CD14-positive monocyte (primary cell): ENCODE results near the gene CCDC73. TPM values are rescaled to one million over a fixed set of nuclear protein-coding genes. Genes with fewer than 3 reads are reported as not detected.

Experiments
- DNase-seq, 3 donors: peaks; one replicate each; pipeline ENCODE4 v3.0.0-alpha.2; 2011 to 2022
- H2AFZ ChIP-seq: 2 replicates; pipeline ENCODE4 v1.6.0; 2012; ENCODE audit warnings: mild to moderate bottlenecking, low read depth, low read length, inconsistent platforms; ENCODE audit not compliant: insufficient read depth, poor library complexity, severe bottlenecking
- H3K27ac ChIP-seq, 2 donors: 1 replicate in 1 of 2; 2 replicates in 1 of 2; pipeline ENCODE4 v1.5.1; 2012 to 2013; ENCODE audit warnings: low read length in 2 of 2, control low read depth in 1 of 2, inconsistent platforms in 1 of 2, low read depth in 1 of 2, mild to moderate bottlenecking in 1 of 2
- H3K27me3 ChIP-seq, 2 donors: one replicate each; pipeline versions ENCODE4 v1.6.0 to v1.6.1; 2011 to 2013; ENCODE audit warnings: low read length in 2 of 2; ENCODE audit not compliant: control insufficient read depth in 2 of 2, insufficient read depth in 2 of 2
- H3K36me3 ChIP-seq, 2 donors: replicated peaks in 1 of 2; 1 replicate in 1 of 2; 2 replicates in 1 of 2; pipeline versions ENCODE4 v1.5.1 to v1.6.1; 2012 to 2013; ENCODE audit warnings: low read length in 2 of 2, control low read depth in 1 of 2, inconsistent platforms in 1 of 2, mild to moderate bottlenecking in 1 of 2; ENCODE audit not compliant: insufficient read depth in 2 of 2, control insufficient read depth in 1 of 2
- H3K4me1 ChIP-seq, 2 donors: 1 replicate in 1 of 2; 2 replicates in 1 of 2; pipeline versions ENCODE4 v1.5.1 to v1.6.1; 2012 to 2013; ENCODE audit warnings: low read length in 2 of 2, control low read depth in 1 of 2, inconsistent platforms in 1 of 2, mild to moderate bottlenecking in 1 of 2, moderate library complexity in 1 of 2; ENCODE audit not compliant: insufficient read depth in 2 of 2, control insufficient read depth in 1 of 2
- H3K4me2 ChIP-seq: replicated peaks from 2 replicates; pipeline ENCODE3; 2012; ENCODE audit warnings: low read length, moderate library complexity, mild to moderate bottlenecking; ENCODE audit not compliant: poor library complexity, severe bottlenecking; ENCODE audit errors: extremely low read depth
- H3K4me3 ChIP-seq, 3 experiments: fragments of 200-600 bp in 1 of 3; sonication (generic) in 1 of 3; replicated peaks in 1 of 3; 1 replicate in 2 of 3; 2 replicates in 1 of 3; pipeline ENCODE4 v1.5.1; 2011 to 2013; ENCODE audit warnings: low read length in 3 of 3, mild to moderate bottlenecking in 3 of 3, control low read depth in 2 of 3, low read depth in 2 of 3, inconsistent platforms in 1 of 3, moderate library complexity in 1 of 3
- H3K79me2 ChIP-seq: 2 replicates; pipeline ENCODE4 v1.6.0; 2012; ENCODE audit warnings: mild to moderate bottlenecking, control low read depth, inconsistent platforms, low read length, moderate library complexity; ENCODE audit not compliant: insufficient read depth
- H3K9ac ChIP-seq: 2 replicates; pipeline ENCODE4 v1.6.0; 2017; ENCODE audit warnings: low read length, mild to moderate bottlenecking; ENCODE audit not compliant: insufficient read depth, poor library complexity, severe bottlenecking
- H3K9me3 ChIP-seq, 2 donors: replicated peaks in 1 of 2; 1 replicate in 1 of 2; 2 replicates in 1 of 2; pipeline versions ENCODE4 v1.5.1 to v1.6.1; 2012 to 2013; ENCODE audit warnings: low read length in 2 of 2, control low read depth in 1 of 2; ENCODE audit not compliant: control insufficient read depth in 1 of 2, insufficient read depth in 1 of 2
- H4K20me1 ChIP-seq: 2 replicates; pipeline ENCODE4 v1.6.0; 2012; ENCODE audit warnings: mild to moderate bottlenecking, low read length, control low read depth, moderate library complexity; ENCODE audit not compliant: insufficient read depth
- H3K27ac Mint-ChIP-seq, 7 donors: one replicate each; pipeline ENCODE4 v1.8.0; 2020; ENCODE audit warnings: mild to moderate bottlenecking in 7 of 7, mixed read lengths in 7 of 7, moderate library complexity in 6 of 7, inconsistent platforms in 2 of 7
- H3K27me3 Mint-ChIP-seq, 3 donors: one replicate each; pipeline ENCODE4 v1.8.0; 2021 to 2022; ENCODE audit warnings: low read depth in 3 of 3, mild to moderate bottlenecking in 3 of 3, mixed read lengths in 3 of 3, moderate library complexity in 3 of 3, inconsistent platforms in 1 of 3
- H3K36me3 Mint-ChIP-seq, 2 donors: one replicate each; pipeline ENCODE4 v1.8.0; 2020; ENCODE audit warnings: mixed read lengths in 2 of 2, inconsistent platforms in 1 of 2, mild to moderate bottlenecking in 1 of 2
- H3K4me1 Mint-ChIP-seq: one replicate; pipeline ENCODE4 v1.8.0; 2020; ENCODE audit warnings: mild to moderate bottlenecking, mixed read lengths
- H3K4me3 Mint-ChIP-seq, 2 donors: one replicate each; pipeline ENCODE4 v1.8.0; 2020; ENCODE audit warnings: mild to moderate bottlenecking in 2 of 2, mixed read lengths in 2 of 2, moderate library complexity in 1 of 2
- H3K9me3 Mint-ChIP-seq, 7 donors: one replicate each; pipeline ENCODE4 v1.8.0; 2020 to 2022; ENCODE audit warnings: mixed read lengths in 7 of 7, mild to moderate bottlenecking in 6 of 7, moderate library complexity in 6 of 7, inconsistent platforms in 2 of 7
- CTCF ChIP-seq: fragments of 200-600 bp; IDR thresholded peaks from one replicate; pipeline ENCODE4 v1.8.0; 2022; ENCODE audit warnings: antibody characterized with exemption, mild to moderate bottlenecking
- WGBS: methylation state at CpG from one replicate; pipeline ENCODE4 v1.1.5; 2013; ENCODE audit warnings: missing lambda C conversion rate; ENCODE audit not compliant: insufficient coverage; 5-methylcytosine and 5-hydroxymethylcytosine counted together
- intact Hi-C, 2 donors: fragments of 100-400 bp; cut with micrococcal nuclease; formaldehyde crosslinking; loops; one replicate each; pipeline versions ENCODE4 v1.15.0 to v1.15.1; 2023
- polyA plus RNA-seq, 3 donors: library from polyadenylated mRNA; depleted of rRNA in 1 of 3; unstranded in 2 of 3; stranded (reverse) in 1 of 3; fragments of 300-500 nt in 2 of 3; fragments of >200 nt in 1 of 3; fragmentation: Illumina TruSeq in 2 of 3; gene quantifications; 1 replicate in 2 of 3; 2 replicates in 1 of 3; pipeline ENCODE4 v1.2.3, GENCODE V29; 2012 to 2021

Gene CCDC73
- polyA plus RNA-seq, 3 donors: 0.03 to 0.09 TPM; not detected in 1

GRCh38 chr11:32574421-32574820 lies 220.0 kb downstream of the CCDC73 start:
- Mint-ChIP-seq H3K9me3 (no peaks in the 10 kb centered on the region), H3K27me3 (peaks cover 0 to 10% (median 6%) of the 10 kb centered on the region in 3 donors), H3K4me1 (peaks cover 5% of the 10 kb centered on the region), H3K27ac (peak overlapping the region in 1 of 7 donors; percentile 15), H3K4me3 (no peak overlapping the region), H3K36me3 (no peaks in the 10 kb centered on the region)
- Histone ChIP-seq H3K27ac (no peak overlapping the region), H3K9ac (no peak overlapping the region), H3K4me1 (no peaks in the 10 kb centered on the region), H2AFZ (no peak overlapping the region), H3K4me3 (no peak overlapping the region), H3K36me3 (no peaks in the 10 kb centered on the region), H3K4me2 (no peak overlapping the region), H3K9me3 (no peaks in the 10 kb centered on the region), H3K79me2 (no peaks in the 10 kb centered on the region), H4K20me1 (no peaks in the 10 kb centered on the region), H3K27me3 (no peaks in the 10 kb centered on the region)
- 100% methylated on average over 2 of the region's 4 CpGs for WGBS
- no peak for TF ChIP-seq CTCF
- intact Hi-C loops: no loop called here
- no peak for DNase-seq

GRCh38 chr11:32573228-32573627 lies 221.2 kb downstream of the CCDC73 start:
- peak in 1 of 3 donors; percentile 7 for DNase-seq
- TF ChIP-seq CTCF: no peak
- H2AFZ ChIP-seq: no peak overlapping the region

More at GRCh38 chr11:32573228-32573627, 221.2 kb downstream of the CCDC73 start:
- no peaks in the 10 kb centered on the region for H3K79me2 ChIP-seq
- Mint-ChIP-seq H3K4me3 (no peak overlapping the region), H3K9me3 (no peaks in the 10 kb centered on the region), H3K4me1 (peaks cover 5% of the 10 kb centered on the region), H3K36me3 (no peaks in the 10 kb centered on the region), H3K27me3 (peaks cover 0 to 6% (median 6%) of the 10 kb centered on the region in 3 donors), H3K27ac (peak overlapping the region in 1 of 7 donors; percentile 7)
- H3K27me3 ChIP-seq: no peaks in the 10 kb centered on the region
- H3K9me3 ChIP-seq: no peaks in the 10 kb centered on the region
- H3K4me3 ChIP-seq: no peak overlapping the region
- 19% methylated on average over 3 of the region's 4 CpGs for WGBS
- H3K4me2 ChIP-seq: no peak overlapping the region
- no peaks in the 10 kb centered on the region for H3K36me3 ChIP-seq
- no peaks in the 10 kb centered on the region for H4K20me1 ChIP-seq
- no peak overlapping the region for H3K27ac ChIP-seq
- H3K4me1 ChIP-seq: no peaks in the 10 kb centered on the region
- no peak overlapping the region for H3K9ac ChIP-seq
- intact Hi-C loops: no loop called here
